ENCODE data around the gene TAAR9.

DNA sequence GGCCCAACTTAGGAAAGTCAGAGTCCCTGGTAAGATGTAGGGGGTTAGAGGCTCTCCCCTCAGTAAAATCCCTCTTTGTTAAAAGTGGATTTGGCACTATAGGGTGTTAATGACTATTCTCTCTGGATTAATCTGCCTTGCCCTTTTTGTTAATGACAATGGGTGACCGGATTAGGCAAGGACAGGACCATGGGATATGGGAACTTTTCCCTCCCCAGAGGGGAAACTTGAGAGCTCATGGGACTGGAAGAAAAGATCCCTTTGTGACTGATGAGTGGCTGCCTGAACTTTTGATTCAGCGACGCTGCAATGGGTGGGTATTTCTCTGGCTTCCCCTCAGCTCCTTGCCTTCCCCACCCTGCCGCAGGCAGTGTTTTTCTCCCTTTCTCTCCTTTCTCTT is 12.2 kb upstream of the TAAR9 start:
- TF ChIP-seq, protein P1, sequence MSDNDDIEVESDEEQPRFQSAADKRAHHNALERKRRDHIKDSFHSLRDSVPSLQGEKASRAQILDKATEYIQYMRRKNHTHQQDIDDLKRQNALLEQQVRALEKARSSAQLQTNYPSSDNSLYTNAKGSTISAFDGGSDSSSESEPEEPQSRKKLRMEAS (IDR thresholded peaks at IDR 0.05) = no peak
- TF ChIP-seq EP300 (IDR thresholded peaks at IDR 0.05; ENCODE audit: borderline replicate concordance) (no peak), CREB1 (IDR thresholded peaks at IDR 0.05; ENCODE audit: low read depth) (no peak), TCF12 (IDR thresholded peaks at IDR 0.05; ENCODE audit: low read depth) (no peak), RAD21 (IDR thresholded peaks at IDR 0.05; ENCODE audit: low read depth) (no peak), NFIC (IDR thresholded peaks at IDR 0.05) (no peak)

Data from Ishikawa (cell line).